ENCODE results near the gene CCDC86. TPM values are rescaled to one million over a fixed set of nuclear protein-coding genes. Genes with fewer than 3 reads are reported as not detected.

Gene CCDC86
- total and polyA plus RNA-seq, 4 experiments from 2014 or later: 7.5 to 17.2 (median 11.0) TPM

DNA sequence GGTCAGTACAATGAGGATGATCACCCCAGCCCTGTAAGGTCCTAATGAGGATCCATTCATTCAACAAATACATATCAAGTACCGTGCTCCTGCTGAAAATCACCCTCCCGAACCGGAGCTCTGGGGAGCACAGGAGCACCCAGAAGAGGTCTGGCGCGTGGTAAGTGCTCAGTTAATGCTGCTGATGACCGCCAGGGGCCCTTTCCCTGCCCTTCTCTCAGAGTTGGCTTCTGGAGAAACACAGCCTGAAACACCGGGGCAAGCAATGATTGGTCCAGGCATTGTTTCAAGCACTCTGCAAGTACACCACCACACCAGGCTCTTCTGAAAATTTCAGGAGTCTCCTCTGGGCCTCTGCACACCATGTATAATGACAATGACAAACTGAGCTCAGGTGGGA, 3.8 kb upstream of the CCDC86 start:
- Histone ChIP-seq H3K27ac (ENCODE audit: low read depth, low read length) (no peak overlapping the region), H3K27me3 (ENCODE audit: insufficient read depth, low read length) (no peaks in the 10 kb centered on the region), H3K36me3 (ENCODE audit: insufficient read depth, low read length) (no peaks in the 10 kb centered on the region), H3K4me1 (ENCODE audit: insufficient read depth, low read length) (peaks cover 19% of the 10 kb centered on the region), H3K9me3 (ENCODE audit: control insufficient read depth in 1 of 2, low read length in 2 of 2) (no peaks in the 10 kb centered on the region), H3K4me3 (ENCODE audit: low read length in 2 of 2) (no peak overlapping the region)
- no peaks in the 10 kb centered on the region for H3K27me3 Mint-ChIP-seq
- H3K9me3 Mint-ChIP-seq: peaks cover 0 to 3% (median 0%) of the 10 kb centered on the region in 8 donors
- intact Hi-C loops (cut with micrococcal nuclease): no loop called here
- H3K4me1 Mint-ChIP-seq: peaks cover 11 to 29% (median 21%) of the 10 kb centered on the region in 4 donors
- no peak overlapping the region for H3K4me3 Mint-ChIP-seq
- ChIA-PET POLR2A (ENCODE audit: partially characterized antibody) (interaction anchor here (1.1 kb wide), 1 partner anchor 34 kb away, joined by 4 read pairs; no protein-coding TSS in a partner anchor), CTCF (ENCODE audit: partially characterized antibody) (interaction anchor here (1.3 kb wide), 1 partner anchor 49 kb away, joined by 3 read pairs; no protein-coding TSS in a partner anchor)
- peak overlapping the region in 1 of 7 donors; percentile 72 for H3K27ac Mint-ChIP-seq
- H3K36me3 Mint-ChIP-seq: peaks cover 0 to 5% of the 10 kb centered on the region in 2 donors
- no peak for DNase-seq

DNA sequence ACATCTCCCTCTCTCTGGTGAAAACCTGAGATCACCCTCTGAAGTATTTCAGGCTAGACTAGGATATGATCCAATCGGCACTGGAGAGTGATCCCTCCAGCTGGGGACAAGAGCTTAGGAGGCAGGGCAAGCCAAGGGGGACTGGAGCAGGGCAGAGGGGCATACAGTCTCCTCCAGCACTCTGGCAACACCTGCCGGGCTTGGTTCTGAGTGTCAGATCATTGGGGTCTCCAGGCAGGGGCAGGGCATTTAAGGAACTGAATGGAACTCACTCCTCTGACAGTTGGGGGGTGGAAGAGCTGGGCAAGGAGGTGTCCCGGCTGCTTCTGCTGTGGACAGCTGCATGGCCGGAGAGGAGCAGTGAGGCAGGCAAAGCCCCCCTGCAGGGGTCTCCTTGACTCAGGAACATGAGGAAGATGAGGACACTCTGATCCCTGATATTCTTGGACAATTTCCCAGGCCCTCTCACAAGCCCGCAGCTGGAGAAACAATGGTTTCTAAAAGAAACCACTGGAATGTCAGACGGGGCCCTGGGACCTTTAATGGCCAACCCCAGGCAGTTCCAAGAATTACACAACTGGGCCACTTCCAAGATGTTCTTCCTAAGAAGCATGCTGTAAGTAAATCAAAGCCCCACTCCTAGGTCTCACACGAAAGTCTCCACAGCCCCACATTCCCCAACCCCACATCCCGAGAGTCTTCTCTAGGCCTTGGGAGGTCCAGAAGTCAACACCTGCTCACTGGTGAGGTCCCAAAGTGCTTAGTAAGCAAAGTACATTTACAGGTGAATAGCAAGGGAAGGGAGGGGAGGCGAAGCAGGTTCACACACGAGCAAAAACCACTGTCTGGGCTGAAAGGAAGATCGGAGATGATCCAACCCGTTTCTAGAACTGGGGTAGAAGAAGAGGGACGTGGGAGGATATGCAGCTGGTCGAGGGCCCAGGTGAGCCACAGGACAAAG, 1.2 kb upstream of the CCDC86 start:
- Histone ChIP-seq H3K27ac (ENCODE audit: low read depth, low read length) (no peak overlapping the region), H3K4me3 (ENCODE audit: low read length in 2 of 2) (peak overlapping the region in 1 of 2 donors; percentile 87), H3K9me3 (ENCODE audit: control insufficient read depth in 1 of 2, low read length in 2 of 2) (no peaks in the 10 kb centered on the region), H3K36me3 (ENCODE audit: insufficient read depth, low read length) (no peaks in the 10 kb centered on the region), H3K4me1 (ENCODE audit: insufficient read depth, low read length) (peaks cover 38% of the 10 kb centered on the region), H3K27me3 (ENCODE audit: insufficient read depth, low read length) (no peaks in the 10 kb centered on the region)
- H3K27ac Mint-ChIP-seq: peak overlapping the region; percentile 78 to 99 (median 96)
- no peaks in the 10 kb centered on the region for H3K27me3 Mint-ChIP-seq
- ChIA-PET POLR2A (ENCODE audit: partially characterized antibody) (interaction anchor here (0.6 kb wide), 1 partner anchor 65 kb away, joined by 3 read pairs; no protein-coding TSS in a partner anchor), CTCF (ENCODE audit: partially characterized antibody) (interaction anchor here (1.0 to 2.0 kb wide), 2 partner anchors 9 to 347 kb away, joined by 4 to 10 read pairs; no protein-coding TSS in a partner anchor)
- H3K36me3 Mint-ChIP-seq: peaks cover 4 to 15% of the 10 kb centered on the region in 2 donors
- peak overlapping the region; percentile 39 to 99 (median 93) for H3K4me3 Mint-ChIP-seq
- H3K4me1 Mint-ChIP-seq: peaks cover 31 to 54% (median 43%) of the 10 kb centered on the region in 4 donors
- intact Hi-C loops (cut with micrococcal nuclease): loop anchor here (1.0 kb wide), 2 partner anchors 66 to 321 kb away; partner anchors contain the start of genes PRPF19 and VPS37C
- peaks cover 0 to 3% (median 0%) of the 10 kb centered on the region in 8 donors for H3K9me3 Mint-ChIP-seq
- DNase-seq: no peak

DNA sequence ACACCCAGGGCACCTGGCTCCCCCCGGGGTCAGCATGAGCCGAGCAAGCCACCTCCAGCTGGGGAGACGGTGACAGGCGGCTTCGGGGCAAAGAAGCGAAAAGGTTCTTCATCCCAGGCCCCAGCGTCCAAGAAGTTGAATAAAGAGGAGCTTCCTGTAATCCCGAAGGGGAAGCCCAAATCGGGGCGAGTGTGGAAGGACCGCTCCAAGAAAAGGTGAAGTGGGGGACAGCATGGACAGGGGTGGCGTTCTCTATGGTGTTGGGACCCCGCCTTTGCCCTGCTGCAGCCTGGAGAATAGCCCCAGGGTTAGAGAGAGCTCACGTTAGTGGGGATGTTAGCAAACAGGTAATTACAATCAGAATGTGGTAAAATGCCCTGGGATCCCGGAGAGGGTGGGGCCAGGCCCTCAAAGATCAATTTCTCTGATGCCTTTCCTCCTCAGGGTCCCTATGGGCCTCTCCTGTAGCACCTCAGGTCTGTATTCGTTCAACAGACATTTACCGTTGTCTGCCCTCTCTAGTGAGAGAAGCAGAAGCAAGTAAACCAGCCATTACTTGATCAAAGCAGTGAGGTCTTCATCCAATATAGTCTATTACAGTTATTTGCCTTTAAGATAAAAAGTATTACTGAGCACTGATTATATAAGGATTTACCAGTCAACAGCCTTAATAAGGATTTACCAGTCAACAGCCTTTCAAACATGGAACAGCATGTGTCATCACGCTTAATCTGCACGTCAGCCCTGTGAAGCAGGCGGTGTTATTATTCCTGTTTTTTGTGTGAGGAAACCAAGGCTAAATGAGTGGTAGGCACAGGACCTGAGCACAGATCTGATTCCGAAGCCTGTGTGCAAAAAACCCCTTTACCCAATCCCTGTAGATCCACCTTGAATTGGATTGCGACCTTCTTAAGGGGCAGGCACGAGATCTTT, 1.0 kb downstream of the CCDC86 start:
- H3K9me3 ChIP-seq (ENCODE audit: control insufficient read depth in 1 of 2, low read length in 2 of 2): no peaks in the 10 kb centered on the region
- ChIA-PET POLR2A (ENCODE audit: partially characterized antibody) (interaction anchor here (0.5 to 1.3 kb wide), 6 partner anchors 20 to 199 kb away, joined by 3 to 5 read pairs (median 4); no protein-coding TSS in a partner anchor), CTCF (ENCODE audit: partially characterized antibody) (interaction anchor here (0.7 to 1.8 kb wide), 4 partner anchors 10 to 73 kb away, joined by 3 to 7 read pairs (median 3); no protein-coding TSS in a partner anchor)
- Mint-ChIP-seq H3K9me3 (peaks cover 0 to 3% (median 0%) of the 10 kb centered on the region in 8 donors), H3K4me3 (peak overlapping the region; percentile 89 to 99 (median 96)), H3K27ac (peak overlapping the region; percentile 74 to 99 (median 96)), H3K36me3 (peaks cover 5 to 16% of the 10 kb centered on the region in 2 donors), H3K27me3 (no peaks in the 10 kb centered on the region), H3K4me1 (peaks cover 28 to 53% (median 41%) of the 10 kb centered on the region in 4 donors)
- no peaks in the 10 kb centered on the region for H3K27me3 ChIP-seq (ENCODE audit: insufficient read depth, low read length)
- peak overlapping the region; percentile 69 to 87 for H3K4me3 ChIP-seq (ENCODE audit: low read length in 2 of 2)
- intact Hi-C loops (cut with micrococcal nuclease): no loop called here
- DNase-seq: peak in 1 of 5 donors; percentile 4
- no peaks in the 10 kb centered on the region for H3K36me3 ChIP-seq (ENCODE audit: insufficient read depth, low read length)
- H3K4me1 ChIP-seq (ENCODE audit: insufficient read depth, low read length): peaks cover 38% of the 10 kb centered on the region
- H3K27ac ChIP-seq (ENCODE audit: low read depth, low read length): peak overlapping the region; percentile 68

DNA sequence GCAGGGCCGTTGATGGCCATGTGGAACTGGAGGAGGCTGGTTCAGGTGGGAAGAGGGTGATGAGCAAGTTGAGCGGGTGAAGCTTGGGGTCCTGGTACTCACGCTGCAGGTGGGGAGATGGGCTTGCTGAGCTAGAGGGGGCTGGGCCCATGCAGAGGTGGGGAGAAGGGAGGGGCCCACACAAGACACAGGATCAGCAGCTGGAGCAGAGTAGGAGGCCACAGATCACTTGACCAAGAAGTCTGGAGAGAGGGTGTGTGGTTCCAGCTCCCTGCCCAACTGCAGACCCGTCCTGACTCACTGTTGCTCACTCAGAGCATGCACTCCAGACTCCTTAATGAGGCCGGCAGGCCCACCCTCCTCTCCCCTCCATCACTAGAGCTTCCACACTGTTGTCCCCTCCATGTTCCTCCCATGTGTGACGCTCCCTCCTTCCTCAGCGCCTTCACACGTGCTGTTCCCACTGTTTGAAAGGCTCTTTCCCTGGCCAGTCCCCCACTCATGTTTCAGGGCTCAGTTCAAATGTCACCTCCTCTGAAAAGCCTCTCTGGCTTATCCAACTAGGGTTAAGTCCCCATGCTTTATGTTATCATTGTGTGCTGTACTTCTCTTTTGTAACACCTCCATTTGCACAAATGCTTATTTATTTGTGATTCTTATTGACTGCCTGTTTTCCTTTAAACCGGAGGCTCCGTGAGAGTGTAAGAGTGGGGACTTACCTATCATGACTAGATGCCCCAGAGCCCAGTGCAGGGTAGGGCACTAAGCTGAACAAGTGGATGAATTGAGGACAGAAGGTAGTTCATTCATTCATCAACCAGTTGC, 2.3 kb downstream of the CCDC86 start:
- POLR2A ChIA-PET (ENCODE audit: partially characterized antibody): no interaction called here
- peaks cover 15 to 24% of the 10 kb centered on the region in 2 donors for H3K36me3 Mint-ChIP-seq

DNA sequence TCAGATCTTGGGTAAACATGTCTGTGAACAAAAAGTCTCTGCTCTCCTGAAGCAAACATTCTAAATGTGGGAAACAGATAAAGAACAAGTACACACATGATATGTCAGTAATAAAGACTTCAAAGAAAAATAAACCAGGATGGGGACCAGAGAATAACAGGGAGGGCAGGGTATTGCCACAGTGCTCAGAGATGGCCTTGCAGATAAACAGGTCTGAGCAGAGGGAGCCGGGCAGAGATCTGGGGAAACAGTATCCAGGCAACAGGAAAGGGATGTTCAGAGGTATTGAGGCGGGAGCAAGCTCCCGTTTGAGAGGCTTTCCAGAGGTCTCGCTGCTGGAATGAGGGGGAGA, 2.9 kb downstream of the CCDC86 start:
- no peaks in the 10 kb centered on the region for H3K9me3 ChIP-seq (ENCODE audit: control insufficient read depth in 1 of 2, low read length in 2 of 2)
- H3K27me3 Mint-ChIP-seq: no peaks in the 10 kb centered on the region
- peak overlapping the region; percentile 7 to 99 (median 72) for H3K4me3 Mint-ChIP-seq
- no peak for DNase-seq
- peak overlapping the region in 6 of 7 donors; percentile 8 to 75 (median 64) for H3K27ac Mint-ChIP-seq
- intact Hi-C loops (cut with micrococcal nuclease): no loop called here
- H3K4me3 ChIP-seq (ENCODE audit: low read length in 2 of 2): no peak overlapping the region
- CTCF ChIA-PET (ENCODE audit: partially characterized antibody): interaction anchor here (1.1 kb wide), 1 partner anchor 55 kb away, joined by 5 read pairs; no protein-coding TSS in a partner anchor
- H3K4me1 ChIP-seq (ENCODE audit: insufficient read depth, low read length): peaks cover 38% of the 10 kb centered on the region
- H3K27me3 ChIP-seq (ENCODE audit: insufficient read depth, low read length): no peaks in the 10 kb centered on the region
- peaks cover 0 to 3% (median 0%) of the 10 kb centered on the region in 8 donors for H3K9me3 Mint-ChIP-seq
- H3K36me3 ChIP-seq (ENCODE audit: insufficient read depth, low read length): peaks cover 2% of the 10 kb centered on the region
- H3K27ac ChIP-seq (ENCODE audit: low read depth, low read length): no peak overlapping the region
- H3K4me1 Mint-ChIP-seq: peaks cover 28 to 53% (median 41%) of the 10 kb centered on the region in 4 donors
- H3K36me3 Mint-ChIP-seq: peaks cover 20 to 27% of the 10 kb centered on the region in 2 donors
- POLR2A ChIA-PET (ENCODE audit: partially characterized antibody): no interaction called here

More for the DNA sequence above, 2.3 kb downstream of the CCDC86 start:
- CTCF ChIA-PET (ENCODE audit: partially characterized antibody): interaction anchor here (1.1 to 1.8 kb wide), 2 partner anchors 13 to 55 kb away, joined by 5 to 7 read pairs; no protein-coding TSS in a partner anchor
- Histone ChIP-seq H3K27me3 (ENCODE audit: insufficient read depth, low read length) (no peaks in the 10 kb centered on the region), H3K4me1 (ENCODE audit: insufficient read depth, low read length) (peaks cover 38% of the 10 kb centered on the region), H3K27ac (ENCODE audit: low read depth, low read length) (peak overlapping the region; percentile 68), H3K36me3 (ENCODE audit: insufficient read depth, low read length) (no peaks in the 10 kb centered on the region), H3K9me3 (ENCODE audit: control insufficient read depth in 1 of 2, low read length in 2 of 2) (no peaks in the 10 kb centered on the region), H3K4me3 (ENCODE audit: low read length in 2 of 2) (no peak overlapping the region)
- Mint-ChIP-seq H3K4me1 (peaks cover 28 to 53% (median 41%) of the 10 kb centered on the region in 4 donors), H3K4me3 (peak overlapping the region; percentile 89 to 99 (median 96)), H3K9me3 (peaks cover 0 to 3% (median 0%) of the 10 kb centered on the region in 8 donors), H3K27me3 (no peaks in the 10 kb centered on the region), H3K27ac (peak overlapping the region; percentile 68 to 99 (median 93))
- no peak for DNase-seq
- intact Hi-C loops (cut with micrococcal nuclease): no loop called here

DNA sequence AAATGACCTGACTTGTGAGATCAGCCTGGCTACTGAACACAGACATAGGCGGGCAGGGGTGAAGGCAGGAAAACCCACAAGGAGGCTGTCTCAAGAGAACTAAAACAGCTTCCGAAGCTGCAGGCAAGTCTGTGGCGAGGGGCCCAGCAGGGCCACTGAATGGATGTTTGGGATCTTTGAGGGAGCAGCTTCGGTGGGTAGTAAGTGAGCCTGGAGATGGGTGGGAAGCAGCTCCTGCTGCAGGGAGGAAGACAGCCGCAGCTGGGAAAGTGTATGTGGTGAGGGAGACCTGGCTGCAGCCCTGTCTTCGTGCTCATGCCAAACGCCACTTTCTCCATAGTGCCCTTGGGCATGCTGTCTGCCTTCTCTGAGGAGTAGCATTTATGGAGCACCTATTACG, 3.4 kb downstream of the CCDC86 start:
- no peak for DNase-seq
- CTCF ChIA-PET (ENCODE audit: partially characterized antibody): no interaction called here
- no peak overlapping the region for H3K4me3 ChIP-seq (ENCODE audit: low read length in 2 of 2)
- Mint-ChIP-seq H3K27ac (peak overlapping the region in 4 of 7 donors; percentile 58 to 77 (median 67)), H3K36me3 (peaks cover 21 to 31% of the 10 kb centered on the region in 2 donors), H3K4me1 (peaks cover 28 to 52% (median 41%) of the 10 kb centered on the region in 4 donors), H3K27me3 (no peaks in the 10 kb centered on the region), H3K9me3 (peaks cover 0 to 3% (median 0%) of the 10 kb centered on the region in 8 donors), H3K4me3 (peak overlapping the region in 3 of 8 donors; percentile 3 to 99 (median 96))
- peaks cover 4% of the 10 kb centered on the region for H3K36me3 ChIP-seq (ENCODE audit: insufficient read depth, low read length)
- no peak overlapping the region for H3K27ac ChIP-seq (ENCODE audit: low read depth, low read length)
- POLR2A ChIA-PET (ENCODE audit: partially characterized antibody): no interaction called here
- no peaks in the 10 kb centered on the region for H3K9me3 ChIP-seq (ENCODE audit: control insufficient read depth in 1 of 2, low read length in 2 of 2)
- no peaks in the 10 kb centered on the region for H3K27me3 ChIP-seq (ENCODE audit: insufficient read depth, low read length)
- intact Hi-C loops (cut with micrococcal nuclease): no loop called here
- peaks cover 38% of the 10 kb centered on the region for H3K4me1 ChIP-seq (ENCODE audit: insufficient read depth, low read length)
